ENCODE data around the gene MOB3A.
A peak's percentile ranks its signal among the peaks of the same experiment; 100 is the strongest.
"Not testable (repeated sequence)": the region's sequence is repeated elsewhere in the genome, so short reads cannot be mapped to it uniquely, and the experiment has no call there.

The MOB3A gene

DNA sequence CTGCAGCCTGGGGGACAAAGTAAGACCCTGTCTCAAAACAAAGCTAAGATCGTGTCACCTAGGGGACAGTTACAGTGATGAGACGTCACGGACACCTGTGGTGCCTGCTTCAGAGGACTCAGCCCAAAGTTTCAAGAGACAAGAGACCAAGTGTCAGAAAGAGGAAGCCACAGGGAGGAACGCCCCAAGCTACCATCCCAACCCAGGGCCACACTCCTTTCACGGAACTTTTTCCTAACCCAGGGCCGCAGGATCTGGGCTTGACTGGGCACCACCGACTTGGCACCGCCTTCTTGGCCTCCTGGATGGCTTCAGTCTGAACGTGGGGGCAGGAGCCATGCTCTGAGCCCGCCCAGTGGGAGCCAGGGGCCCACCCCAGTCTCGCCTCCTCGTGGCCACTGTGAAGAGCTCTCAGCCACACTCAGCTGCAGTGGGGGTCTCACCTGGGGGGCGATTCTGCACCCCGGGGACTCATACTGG lies 8.5 kb downstream of the MOB3A start:
- TF ChIP-seq, protein P1, sequence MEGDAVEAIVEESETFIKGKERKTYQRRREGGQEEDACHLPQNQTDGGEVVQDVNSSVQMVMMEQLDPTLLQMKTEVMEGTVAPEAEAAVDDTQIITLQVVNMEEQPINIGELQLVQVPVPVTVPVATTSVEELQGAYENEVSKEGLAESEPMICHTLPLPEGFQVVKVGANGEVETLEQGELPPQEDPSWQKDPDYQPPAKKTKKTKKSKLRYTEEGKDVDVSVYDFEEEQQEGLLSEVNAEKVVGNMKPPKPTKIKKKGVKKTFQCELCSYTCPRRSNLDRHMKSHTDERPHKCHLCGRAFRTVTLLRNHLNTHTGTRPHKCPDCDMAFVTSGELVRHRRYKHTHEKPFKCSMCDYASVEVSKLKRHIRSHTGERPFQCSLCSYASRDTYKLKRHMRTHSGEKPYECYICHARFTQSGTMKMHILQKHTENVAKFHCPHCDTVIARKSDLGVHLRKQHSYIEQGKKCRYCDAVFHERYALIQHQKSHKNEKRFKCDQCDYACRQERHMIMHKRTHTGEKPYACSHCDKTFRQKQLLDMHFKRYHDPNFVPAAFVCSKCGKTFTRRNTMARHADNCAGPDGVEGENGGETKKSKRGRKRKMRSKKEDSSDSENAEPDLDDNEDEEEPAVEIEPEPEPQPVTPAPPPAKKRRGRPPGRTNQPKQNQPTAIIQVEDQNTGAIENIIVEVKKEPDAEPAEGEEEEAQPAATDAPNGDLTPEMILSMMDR (conservative IDR thresholded peaks at IDR 0.05; ENCODE audit: low read depth, low read length), result no peak
- no peak overlapping the region for H3K4me3 ChIP-seq (ENCODE audit: low read depth, low read length)
- no peak for DNase-seq (ENCODE audit: low read depth)

DNA sequence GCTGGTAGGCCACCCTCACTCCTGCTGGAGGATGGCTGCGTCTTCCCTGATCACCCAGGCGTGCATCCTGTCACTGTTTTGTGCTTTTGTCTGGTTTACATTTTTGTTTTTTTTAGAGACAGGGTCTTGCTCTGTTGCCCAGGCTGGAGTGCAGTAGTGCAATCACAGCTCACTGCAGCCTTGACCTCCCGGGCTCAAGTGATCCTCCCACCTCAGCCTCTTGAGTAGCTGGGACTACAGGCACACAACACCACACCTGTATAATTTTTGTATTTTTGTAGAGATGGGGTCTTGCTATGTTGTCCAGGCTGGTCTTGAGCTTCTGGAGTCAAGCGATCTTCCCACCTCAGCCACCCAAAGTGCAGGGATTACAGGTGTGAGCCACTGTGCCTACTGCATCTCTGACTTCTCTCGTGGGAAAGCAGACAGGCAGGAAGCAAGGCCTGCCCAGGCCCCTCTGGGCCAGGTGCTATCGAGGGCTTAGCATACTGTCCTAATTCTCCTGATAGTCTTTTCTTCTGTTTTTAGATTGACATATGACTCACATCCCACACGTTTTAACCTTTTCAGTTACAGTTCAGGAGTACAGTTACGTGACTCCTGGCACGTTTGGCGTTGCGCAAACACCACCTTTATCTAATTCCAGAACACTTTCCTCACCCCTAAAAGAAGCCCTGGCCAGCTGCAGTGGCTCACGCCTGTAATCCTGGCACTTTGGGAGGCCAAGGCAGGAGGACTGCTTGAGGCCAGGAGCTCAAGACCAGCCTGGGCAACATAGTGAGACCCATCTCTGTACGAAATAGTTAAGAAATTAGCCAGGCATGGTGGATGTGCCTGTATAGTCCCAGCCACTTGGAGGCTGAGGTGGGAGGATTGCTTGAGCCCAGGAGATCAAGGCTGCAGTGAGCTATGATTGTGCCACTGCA lies 9.2 kb downstream of the MOB3A start:
- not testable (repeated sequence) for H3K4me3 ChIP-seq (ENCODE audit: low read depth, low read length)
- peak; percentile 51 for DNase-seq (ENCODE audit: low read depth)

DNA sequence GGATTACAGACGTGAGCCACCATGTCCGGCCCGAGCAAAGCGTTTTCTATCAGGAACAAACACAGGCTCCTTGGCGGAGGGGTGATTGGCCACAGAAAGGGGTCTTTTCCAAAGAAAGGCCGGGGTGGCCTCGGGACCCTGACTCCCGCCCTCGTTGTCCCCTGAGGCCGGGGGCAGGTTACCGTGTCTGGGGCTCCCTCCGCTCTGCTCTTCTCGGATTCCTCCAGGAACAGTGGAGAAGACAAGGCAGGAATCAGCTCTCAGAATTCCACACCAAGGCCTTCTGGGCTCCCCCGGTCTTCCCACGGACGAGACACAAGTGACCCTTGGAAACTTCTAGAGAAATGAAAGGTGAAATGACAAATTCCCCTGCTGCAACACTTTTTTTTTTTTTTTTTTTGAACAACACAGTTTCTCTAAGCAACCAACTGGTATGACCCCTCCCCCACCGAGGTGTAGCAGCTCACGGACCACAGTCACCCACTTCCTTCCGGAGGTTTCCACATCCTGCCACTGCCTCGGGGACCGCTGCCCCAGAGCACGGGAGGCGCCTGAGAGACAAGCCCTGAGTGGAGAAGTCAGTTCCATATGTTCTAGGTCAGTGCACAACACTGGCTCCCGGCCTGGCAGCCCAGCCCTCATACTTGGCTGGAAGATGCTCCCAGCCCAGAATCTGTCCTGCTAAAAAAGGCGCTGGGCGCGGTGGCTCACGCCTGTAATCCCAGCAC lies 11.0 kb downstream of the MOB3A start:
- no peak overlapping the region for H3K4me3 ChIP-seq (ENCODE audit: low read depth, low read length)
- DNase-seq (ENCODE audit: low read depth), result peak; percentile 38
- TF ChIP-seq, protein P1 (conservative IDR thresholded peaks at IDR 0.05; ENCODE audit: low read depth, low read length), result no peak

DNA sequence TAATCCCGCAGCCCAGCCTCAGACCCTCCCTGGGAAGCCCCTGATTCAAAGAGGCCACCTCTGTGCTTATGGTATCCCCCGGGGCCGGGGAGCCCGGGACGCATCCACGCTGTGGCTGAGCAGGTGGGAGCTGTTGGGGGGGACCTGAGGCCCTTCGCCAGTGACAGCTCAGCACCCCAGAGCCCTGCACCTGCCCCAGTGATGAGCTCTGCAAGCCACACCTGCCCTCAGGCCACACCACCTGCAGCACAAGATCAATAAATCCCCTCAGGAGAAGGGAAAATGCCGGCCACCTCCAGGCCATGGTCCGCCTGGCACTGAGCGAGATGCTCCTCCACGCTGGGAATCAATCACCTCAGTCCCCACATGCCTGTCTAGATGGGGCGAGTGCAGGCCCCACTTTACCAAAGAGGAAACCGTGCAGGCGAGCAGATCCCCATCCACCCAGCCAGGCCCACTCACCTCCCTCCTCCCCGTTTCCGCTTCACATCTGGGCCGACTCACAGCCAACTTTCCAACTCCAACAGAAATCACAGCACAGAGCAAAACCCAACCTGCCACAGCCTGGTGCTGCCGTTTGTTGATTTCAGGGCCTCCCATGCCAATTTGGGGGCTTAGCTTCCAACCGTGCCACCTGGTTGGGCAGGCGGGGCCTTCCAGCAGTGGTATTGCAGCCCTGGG lies 12.8 kb downstream of the MOB3A start:
- H3K4me3 ChIP-seq (ENCODE audit: low read depth, low read length), result no peak overlapping the region
- DNase-seq (ENCODE audit: low read depth), result no peak
- TF ChIP-seq, protein P1 (conservative IDR thresholded peaks at IDR 0.05; ENCODE audit: low read depth, low read length), result no peak

DNA sequence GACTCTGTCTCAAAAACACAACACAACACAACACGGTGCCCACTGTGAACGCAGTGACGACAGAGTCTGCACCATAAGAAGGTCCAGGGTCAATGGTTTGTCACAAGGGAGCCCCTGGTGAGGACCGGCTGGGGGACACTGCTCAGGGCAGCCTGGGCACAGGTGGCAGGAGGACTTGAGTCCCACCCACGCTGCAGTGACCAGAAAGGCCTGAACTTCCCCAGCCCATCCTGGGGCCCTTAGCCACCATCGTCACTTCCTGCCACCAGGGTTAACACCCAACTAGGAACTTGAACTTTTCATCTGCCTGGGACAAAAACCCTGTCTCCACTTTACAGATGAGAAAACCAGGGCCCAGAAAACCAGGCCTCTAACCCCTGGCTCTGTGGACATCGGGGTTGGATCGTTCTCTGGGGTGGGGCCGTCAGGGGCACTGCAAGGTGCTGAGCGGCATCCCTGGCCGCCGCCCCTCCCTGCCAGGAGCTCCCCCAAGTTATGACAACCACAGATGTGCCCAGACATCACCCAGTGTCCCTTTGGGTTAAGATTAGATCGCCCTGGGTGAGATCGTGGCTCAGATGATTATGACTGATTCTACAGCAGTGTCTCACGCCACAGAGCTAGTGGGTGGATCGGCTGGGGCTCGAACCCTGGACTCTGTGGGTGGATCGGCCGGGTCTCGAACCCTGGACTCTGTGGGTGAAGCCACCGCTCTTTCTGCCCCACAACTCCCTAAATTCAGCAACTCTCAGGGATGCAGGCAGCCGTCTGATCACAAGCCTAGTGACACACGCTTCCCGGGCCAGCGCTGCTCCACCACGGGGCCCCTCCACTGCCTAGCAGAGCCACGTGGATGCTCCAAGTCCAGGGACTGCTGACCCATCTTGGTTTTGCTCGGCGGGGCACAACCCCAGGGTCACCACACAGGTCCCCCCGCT lies 14.0 kb downstream of the MOB3A start:
- no peak overlapping the region for H3K4me3 ChIP-seq (ENCODE audit: low read depth, low read length)
- no peak for DNase-seq (ENCODE audit: low read depth)
- TF ChIP-seq, protein P1 (conservative IDR thresholded peaks at IDR 0.05; ENCODE audit: low read depth, low read length), result no peak

DNA sequence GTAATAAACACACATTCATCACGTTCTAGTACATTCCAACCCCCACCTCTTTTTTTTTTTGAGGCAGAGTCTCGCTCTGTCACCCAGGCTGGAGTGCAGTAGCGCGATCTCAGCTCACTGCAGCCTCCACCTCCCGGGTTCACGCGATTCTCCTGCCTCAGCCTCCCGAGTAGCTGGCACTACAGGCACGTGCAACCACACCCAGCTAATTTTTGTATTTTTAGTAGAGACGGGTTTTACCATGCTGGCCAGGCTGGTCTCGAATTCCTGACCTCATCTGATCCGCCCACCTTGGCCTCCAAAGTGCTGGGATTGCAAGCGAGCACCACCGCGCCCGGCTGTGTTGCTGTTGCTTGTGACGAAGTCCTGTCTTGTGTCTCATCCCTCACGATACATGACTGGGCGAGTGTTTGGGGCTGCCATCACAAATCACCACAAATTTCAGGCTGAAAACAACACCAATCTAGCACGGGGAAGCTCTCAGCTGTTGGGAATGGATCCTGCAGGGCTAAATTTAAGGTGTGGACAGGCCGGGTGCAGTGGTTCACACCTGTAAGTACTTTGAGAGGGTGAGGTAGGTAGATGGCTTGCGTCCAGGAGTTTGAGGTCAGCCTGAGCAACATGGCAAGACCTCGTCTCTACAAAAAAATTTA lies 15.7 kb downstream of the MOB3A start:
- TF ChIP-seq, protein P1 (conservative IDR thresholded peaks at IDR 0.05; ENCODE audit: low read depth, low read length), result no peak
- H3K4me3 ChIP-seq (ENCODE audit: low read depth, low read length), result no peak overlapping the region
- DNase-seq (ENCODE audit: low read depth), result no peak
